GM11168 (cell line): Measurements from ENCODE around the gene NCKAP1.
"Not testable (repeated sequence)": the region's sequence is repeated elsewhere in the genome, so short reads cannot be mapped to it uniquely, and the experiment has no call there.

Source experiments
- in situ Hi-C: fragments of 300-500 bp; cut with MboI; formaldehyde crosslinking; loops from one replicate; pipeline ENCODE4 v1.12.0; 2022; ENCODE audit warnings: low sequenced_read_pairs; ENCODE audit not compliant: unreplicated experiment

NCKAP1 gene, protein sequence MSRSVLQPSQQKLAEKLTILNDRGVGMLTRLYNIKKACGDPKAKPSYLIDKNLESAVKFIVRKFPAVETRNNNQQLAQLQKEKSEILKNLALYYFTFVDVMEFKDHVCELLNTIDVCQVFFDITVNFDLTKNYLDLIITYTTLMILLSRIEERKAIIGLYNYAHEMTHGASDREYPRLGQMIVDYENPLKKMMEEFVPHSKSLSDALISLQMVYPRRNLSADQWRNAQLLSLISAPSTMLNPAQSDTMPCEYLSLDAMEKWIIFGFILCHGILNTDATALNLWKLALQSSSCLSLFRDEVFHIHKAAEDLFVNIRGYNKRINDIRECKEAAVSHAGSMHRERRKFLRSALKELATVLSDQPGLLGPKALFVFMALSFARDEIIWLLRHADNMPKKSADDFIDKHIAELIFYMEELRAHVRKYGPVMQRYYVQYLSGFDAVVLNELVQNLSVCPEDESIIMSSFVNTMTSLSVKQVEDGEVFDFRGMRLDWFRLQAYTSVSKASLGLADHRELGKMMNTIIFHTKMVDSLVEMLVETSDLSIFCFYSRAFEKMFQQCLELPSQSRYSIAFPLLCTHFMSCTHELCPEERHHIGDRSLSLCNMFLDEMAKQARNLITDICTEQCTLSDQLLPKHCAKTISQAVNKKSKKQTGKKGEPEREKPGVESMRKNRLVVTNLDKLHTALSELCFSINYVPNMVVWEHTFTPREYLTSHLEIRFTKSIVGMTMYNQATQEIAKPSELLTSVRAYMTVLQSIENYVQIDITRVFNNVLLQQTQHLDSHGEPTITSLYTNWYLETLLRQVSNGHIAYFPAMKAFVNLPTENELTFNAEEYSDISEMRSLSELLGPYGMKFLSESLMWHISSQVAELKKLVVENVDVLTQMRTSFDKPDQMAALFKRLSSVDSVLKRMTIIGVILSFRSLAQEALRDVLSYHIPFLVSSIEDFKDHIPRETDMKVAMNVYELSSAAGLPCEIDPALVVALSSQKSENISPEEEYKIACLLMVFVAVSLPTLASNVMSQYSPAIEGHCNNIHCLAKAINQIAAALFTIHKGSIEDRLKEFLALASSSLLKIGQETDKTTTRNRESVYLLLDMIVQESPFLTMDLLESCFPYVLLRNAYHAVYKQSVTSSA

DNA sequence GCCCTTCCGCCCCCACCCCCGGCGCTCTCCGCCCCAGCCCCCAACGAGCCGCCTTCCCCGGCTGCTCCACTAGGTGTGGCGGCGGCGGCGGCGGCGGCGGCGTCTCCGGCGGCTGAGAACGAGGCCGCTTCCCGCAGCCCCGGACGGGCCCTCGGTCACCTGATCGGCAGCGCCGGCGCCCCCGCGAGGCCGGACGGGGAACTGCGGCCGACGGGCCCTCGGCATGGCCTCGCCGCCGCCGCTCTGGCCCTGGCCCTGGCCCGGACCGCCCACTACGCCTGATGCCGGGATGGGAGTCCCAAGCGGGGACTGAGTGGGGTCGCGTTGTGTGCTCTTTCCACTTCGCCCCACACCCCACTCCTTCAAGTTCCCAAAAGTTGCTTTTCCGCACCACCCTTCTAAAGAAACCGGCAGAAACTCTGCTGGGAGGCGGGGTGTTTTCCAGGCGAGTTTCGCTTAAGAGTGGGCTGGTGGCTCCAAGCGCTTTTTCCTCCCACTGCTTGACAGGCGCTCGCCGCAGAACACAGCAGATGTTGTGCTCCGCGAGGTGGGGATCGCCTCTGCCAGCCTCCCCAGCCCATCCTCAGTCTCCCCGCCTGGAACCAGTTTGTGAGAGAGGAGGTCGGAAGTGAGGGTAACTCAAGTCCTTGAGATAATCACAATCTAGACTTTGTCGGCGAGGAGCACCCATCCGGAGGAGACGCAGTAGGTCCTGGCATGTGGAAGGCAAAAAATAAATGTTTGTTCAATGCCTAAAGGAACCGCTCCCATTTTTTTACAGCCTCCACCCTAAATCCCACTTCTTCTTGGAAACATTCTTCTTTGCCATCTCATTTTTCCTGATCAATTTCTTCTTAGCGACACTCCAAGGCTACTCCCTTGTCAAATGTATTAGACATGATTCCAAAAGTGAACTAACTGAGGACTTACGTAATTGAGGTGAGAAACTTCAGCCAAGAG lies at the start of gene NCKAP1:
Gene NCKAP1, minus strand, starts transcription at position 117 of the 960 bp plus-strand sequence. CDS start 358 bp downstream, outside the sequence.
- in situ Hi-C loops: no loop called here

- in situ Hi-C loops: no loop called here
Measured at GRCh38 chr2:183081911-183082310, 43.7 kb upstream of the NCKAP1 start.

DNA sequence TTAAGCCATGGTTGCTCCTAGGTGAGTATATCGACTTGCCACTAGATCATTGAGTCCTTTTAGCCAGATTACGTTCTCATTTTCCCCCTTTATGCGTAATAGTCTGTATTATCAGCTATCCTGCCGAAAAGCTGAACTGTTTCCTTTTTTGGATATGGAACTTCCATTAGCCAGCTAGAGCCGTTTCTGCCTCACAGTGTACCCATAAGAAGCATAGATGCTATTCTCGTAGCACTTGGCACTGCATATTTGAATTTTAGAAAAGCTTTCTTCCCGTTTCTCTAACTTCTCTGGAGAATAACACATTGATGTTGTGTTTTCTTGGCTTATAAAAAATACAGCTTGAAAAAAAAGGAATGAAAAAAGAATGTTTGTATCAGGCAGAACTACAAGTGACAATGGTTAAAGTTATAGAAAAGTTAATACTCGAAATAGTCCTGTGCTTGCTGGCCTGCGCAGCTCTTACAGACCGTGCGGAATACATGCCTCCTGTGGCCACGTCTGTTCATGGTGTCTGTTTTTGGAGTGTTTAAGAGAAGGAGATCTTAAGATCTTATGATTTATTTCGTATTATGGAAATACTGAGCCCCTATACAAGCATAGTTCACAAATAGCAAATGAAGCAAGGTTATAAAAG lies 41.0 kb upstream of the NCKAP1 start:
- in situ Hi-C loops: no loop called here

DNA sequence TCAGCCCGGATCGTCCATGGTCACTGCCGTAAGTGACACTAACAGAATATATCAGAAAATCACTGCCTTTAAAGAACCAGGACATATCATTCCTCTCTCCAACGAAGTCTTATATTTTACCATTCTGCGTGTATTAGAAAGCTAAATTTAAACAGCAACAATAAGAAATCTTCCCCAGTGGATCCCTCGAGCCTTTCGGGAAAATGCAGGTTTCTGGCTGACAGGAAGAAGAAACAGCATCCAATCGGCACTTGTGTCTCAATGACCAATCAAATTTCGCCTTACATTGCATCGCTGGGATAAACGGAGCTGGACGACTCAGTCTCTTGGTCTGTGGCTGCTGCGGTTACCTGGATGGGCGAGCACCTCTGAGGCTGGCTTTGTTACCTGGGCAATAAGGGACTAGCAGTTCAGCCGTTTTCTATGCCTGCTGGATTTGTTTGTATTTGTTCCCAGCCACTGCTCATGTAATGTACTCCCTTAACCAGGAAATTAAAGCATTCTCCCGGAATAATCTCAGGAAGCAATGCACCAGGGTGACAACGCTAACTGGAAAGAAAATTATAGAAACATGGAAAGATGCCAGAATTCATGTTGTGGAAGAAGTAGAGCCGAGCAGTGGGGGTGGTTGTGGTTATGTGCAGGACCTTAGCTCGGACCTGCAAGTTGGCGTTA lies 40.3 kb upstream of the NCKAP1 start, which contains the start of gene DUSP19:
Gene DUSP19, plus strand, starts transcription at position 284 of the 675 bp plus-strand sequence. Its CDS starts 187 bp downstream, at position 471.
- in situ Hi-C loops: no loop called here

- in situ Hi-C loops: no loop called here
Measured at GRCh38 chr2:183078163-183078463, 39.9 kb upstream of the NCKAP1 start.

- in situ Hi-C loops: no loop called here
Measured at GRCh38 chr2:183072177-183072576, 33.9 kb upstream of the NCKAP1 start.

GRCh38 chr2:183070942-183071844 lies 32.9 kb upstream of the NCKAP1 start:
- in situ Hi-C loops: no loop called here

DNA sequence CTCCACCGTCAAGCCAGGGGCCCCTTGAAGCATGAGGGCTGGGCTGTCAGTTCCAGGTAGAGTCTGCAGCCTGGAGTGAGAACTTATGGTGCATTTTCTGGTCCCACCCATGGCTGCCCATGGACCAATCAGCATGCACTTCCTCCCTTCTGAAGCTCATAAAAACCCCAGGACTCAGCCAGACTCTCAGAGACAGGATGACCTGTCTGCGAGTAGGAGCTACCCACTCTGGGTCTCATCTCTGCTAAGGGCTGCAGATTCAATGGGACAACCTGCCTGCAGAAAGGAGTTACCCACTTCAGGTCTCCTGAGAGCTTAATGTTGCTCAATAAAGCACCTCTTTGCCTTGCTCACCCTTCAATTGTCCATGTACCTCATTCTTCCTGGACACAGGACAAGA lies 30.9 kb upstream of the NCKAP1 start:
- in situ Hi-C loops: no loop called here

DNA sequence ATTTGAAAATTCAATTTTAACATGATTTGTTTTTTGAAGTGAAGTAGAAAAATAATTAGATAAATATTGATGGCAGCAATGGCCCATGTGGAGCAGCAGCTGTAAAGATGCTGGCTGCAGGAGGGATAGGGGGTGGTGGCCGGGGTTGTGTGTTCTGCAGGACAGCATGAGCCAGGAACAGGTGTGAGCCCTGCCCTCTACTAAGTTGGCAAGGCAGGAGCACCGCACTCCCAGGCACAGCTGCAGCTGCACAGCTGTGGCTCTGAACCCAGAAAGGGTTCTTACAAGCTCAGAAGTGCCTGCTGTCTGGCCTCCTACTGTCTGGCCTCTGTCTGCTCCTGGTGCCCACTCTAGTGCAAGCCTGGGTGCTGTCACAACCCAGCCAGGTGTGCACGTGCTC lies 30.3 kb upstream of the NCKAP1 start:
- in situ Hi-C loops: no loop called here

GRCh38 chr2:183063083-183063482 lies 24.8 kb upstream of the NCKAP1 start:
- in situ Hi-C loops: no loop called here

DNA sequence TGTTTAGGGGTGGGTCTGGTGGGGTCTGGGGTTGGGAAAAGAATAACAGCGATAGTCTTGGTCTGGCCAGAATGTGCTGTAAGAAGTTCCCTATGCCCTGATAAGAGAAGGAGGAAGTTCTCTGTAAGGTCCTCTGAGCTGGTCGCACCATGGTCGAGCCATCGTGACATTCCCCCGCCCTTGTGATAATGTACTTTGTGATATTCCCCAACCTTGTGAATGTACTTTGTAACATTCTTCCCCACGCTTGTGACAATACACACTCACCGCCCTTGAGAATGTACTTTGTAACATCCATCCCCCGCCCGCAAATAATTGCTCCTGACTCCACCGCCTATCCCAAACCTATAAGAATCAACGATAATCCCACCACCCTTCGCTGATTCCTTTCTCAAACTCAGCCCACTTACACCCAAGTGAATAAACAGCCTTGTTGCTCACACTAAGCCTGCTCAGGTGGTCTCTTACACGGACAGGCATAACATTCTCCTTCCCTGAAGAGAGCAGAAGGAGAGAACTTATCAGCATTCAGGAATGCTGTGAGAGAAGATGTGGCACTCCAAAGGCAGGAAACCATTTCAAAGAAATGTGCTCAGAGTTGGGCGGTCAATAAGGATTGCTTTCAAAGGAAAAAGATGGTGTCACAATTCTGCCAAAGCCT lies 22.4 kb upstream of the NCKAP1 start:
- in situ Hi-C loops: no loop called here

- in situ Hi-C loops: no loop called here
Measured at GRCh38 chr2:183059561-183059960, 21.3 kb upstream of the NCKAP1 start.

DNA sequence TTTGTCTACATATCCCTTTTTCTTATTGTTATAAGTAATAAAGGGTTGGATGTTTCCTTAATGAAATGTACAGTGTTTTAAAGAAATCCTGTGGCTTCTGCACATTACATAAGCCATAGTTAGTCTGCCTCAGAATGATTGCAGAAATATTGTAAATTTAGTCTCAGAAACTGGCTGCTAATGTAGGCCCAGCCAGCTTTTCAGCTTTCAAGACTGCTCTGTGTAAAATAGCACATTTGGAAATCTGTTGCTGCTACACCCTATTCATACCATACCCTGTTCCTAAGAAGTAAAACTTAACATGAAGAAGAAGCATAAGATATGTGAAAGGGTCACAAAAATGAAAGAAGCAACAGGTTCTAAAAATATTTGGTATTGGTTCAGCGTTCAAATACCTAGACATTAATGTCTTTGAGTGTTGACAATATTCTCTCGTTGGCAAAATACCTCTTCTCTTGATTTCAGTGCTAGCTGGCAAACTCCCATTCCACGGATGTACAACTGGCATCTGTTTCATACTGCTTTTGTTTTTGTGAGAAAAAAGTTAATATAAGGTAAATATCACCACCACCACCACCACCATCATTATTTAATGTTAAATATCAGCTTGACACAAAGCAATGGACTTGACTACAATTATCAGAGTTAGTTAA lies 19.2 kb upstream of the NCKAP1 start:
- in situ Hi-C loops: no loop called here

DNA sequence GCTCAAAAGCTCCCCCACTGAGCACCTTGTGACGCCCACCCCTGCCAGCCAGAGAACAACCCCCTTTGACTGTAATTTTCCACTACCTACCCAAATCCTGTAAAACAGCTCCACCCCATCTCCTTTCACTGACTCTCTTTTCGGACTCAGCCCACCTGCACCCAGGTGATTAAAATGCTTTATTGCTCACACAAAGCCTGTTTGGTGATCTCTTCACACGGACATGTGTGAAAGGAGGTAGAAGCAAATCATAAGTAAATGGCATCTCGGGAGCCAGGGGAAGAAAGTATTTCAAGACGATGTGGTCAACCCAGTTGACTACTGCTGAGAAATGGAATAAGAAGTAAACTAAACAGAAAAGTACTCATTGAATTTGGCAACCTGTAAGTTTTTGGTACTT lies 11.2 kb upstream of the NCKAP1 start:
- in situ Hi-C loops: no loop called here

DNA sequence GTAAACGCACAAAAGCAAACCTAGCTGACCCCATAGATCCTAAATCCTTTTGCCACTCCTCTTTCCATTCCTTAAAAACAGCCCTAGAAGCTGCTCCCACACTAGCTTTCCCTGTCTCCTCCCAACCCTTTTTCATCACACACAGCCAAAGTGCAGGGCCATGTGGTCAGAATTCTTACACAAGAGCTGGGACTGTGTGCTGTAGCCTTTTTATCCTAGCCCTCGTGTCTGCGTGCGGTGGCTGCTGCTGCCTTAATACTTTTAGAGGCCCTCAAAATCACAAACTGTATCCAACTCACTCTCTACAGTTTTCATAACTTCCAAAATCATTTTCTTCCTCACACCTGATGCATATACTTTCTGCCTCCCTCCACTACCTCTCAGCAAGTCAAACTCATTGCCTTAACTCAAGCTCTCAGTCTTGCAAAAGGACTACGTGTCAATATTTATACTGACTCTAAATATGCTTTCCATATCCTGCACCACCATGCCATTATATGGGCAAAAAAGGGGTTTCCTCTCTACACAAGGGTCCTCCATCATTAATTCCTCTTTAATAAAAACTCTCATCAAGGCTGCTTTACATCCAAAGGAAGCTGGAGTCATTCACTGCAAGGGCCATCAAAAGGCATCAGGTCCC lies 9.3 kb upstream of the NCKAP1 start:
- in situ Hi-C loops: not testable (repeated sequence)

DNA sequence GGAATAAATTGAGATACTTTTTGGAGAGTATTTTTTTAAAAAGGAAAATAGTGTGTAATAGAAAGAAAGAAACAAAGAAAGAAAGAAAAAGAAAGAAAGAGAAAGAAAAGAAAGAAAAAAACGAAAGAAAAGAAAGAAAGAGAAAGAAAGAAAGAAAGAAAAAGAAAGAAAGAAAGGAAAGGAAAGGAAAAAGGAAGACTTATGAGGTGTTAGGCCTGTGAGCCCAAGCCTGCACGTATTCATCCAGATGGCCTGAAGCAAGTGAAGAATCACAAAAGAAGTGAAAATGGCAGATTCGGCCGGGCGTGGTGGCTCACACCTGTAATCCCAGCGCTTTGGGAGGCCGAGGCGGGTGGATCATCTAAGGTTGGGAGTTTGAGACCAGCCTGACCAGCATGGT lies 5.3 kb upstream of the NCKAP1 start:
- in situ Hi-C loops: not testable (repeated sequence)
